HFFc6 (cell line): ENCODE results near the gene RPL35. TPM values are rescaled to one million over a fixed set of nuclear protein-coding genes. Genes with fewer than 3 reads are reported as not detected.

Source experiments
- DNase-seq: peaks from one replicate; pipeline ENCODE4 v3.0.0-alpha.2; 2018
- H3K27ac Mint-ChIP-seq: 2 replicates; pipeline ENCODE4 v1.8.0; 2020; ENCODE audit warnings: mild to moderate bottlenecking, mixed read lengths
- H3K27me3 Mint-ChIP-seq: 2 replicates; pipeline ENCODE4 v1.8.0; 2021; ENCODE audit warnings: mild to moderate bottlenecking, moderate library complexity, mixed read lengths; ENCODE audit not compliant: insufficient read depth
- H3K36me3 Mint-ChIP-seq: 2 replicates; pipeline ENCODE4 v1.8.0; 2021; ENCODE audit warnings: low read depth, mixed read lengths
- H3K4me1 Mint-ChIP-seq: 2 replicates; pipeline ENCODE4 v1.8.0; 2020; ENCODE audit warnings: low read depth, mixed read lengths
- H3K4me3 Mint-ChIP-seq: 2 replicates; pipeline ENCODE4 v1.8.0; 2020; ENCODE audit warnings: mild to moderate bottlenecking, moderate library complexity, mixed read lengths
- H3K9me3 Mint-ChIP-seq: 2 replicates; pipeline ENCODE4 v1.8.0; 2020; ENCODE audit warnings: mild to moderate bottlenecking, mixed read lengths
- total RNA-seq, 6 experiments: library from RNA; stranded (reverse); fragmentation: NEBNext Ultra II Directional; extraction: Animal tissue kit (Norgen Biotek cat#: 25700); gene quantifications; 2 replicates in 1 of 6; 3 replicates in 5 of 6; pipeline ENCODE4 v1.2.3, GENCODE V29; 2021
- TF ChIP-seq, protein P1 (sequence below): fragments of 200-600 bp; sonication (generic); IDR thresholded peaks from 2 replicates; pipeline ENCODE4 v1.5.0; 2021; ENCODE audit warnings: antibody characterized with exemption, mild to moderate bottlenecking

RPL35 gene
- total RNA-seq, 6 experiments from 2014 or later = 1,470 to 1,706 (median 1,550) TPM

DNA sequence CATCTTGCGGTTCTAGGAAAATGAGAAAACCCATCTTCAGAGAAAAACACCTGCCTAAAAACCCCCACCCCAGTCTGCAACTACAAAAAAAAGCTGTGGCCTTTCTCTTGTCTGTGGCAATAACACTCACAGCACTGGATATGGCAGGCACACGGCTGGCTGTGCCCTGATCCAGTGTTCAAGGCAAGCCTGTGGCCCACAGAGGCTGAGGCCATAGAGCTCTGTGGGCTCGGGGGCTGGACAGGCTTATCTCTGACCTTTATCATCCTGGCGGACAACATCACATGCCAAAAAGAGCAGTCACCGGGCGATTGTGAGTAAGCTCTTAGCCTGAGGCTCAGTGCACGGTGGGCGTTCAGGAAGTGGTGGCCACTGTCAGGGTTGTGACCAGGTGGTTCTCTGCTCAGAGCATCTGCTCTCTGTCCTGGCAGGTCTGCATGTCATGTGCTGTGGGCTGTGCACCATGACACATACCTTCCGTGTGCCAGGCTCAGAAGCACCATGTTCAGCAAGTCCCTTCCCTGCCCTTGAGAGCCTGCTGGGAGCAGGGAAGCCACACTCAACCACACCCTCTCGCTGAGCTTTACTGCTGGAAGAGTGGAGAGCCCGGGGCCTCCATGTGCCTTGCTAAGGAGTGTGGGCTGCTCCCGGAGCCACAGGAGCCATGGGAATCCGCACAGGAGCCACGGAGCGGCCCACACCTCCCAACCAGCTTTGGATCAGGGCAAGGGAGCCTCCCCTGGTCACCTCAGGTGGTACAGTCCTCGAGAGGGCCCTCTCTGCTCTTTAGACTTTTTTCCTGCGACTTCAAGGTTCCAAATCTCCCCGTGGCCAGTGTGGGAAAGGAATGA, 43.1 kb downstream of the RPL35 start:
- peaks cover 32% of the 10 kb centered on the region for H3K4me1 Mint-ChIP-seq
- H3K36me3 Mint-ChIP-seq = no peaks in the 10 kb centered on the region
- TF ChIP-seq, protein P1, sequence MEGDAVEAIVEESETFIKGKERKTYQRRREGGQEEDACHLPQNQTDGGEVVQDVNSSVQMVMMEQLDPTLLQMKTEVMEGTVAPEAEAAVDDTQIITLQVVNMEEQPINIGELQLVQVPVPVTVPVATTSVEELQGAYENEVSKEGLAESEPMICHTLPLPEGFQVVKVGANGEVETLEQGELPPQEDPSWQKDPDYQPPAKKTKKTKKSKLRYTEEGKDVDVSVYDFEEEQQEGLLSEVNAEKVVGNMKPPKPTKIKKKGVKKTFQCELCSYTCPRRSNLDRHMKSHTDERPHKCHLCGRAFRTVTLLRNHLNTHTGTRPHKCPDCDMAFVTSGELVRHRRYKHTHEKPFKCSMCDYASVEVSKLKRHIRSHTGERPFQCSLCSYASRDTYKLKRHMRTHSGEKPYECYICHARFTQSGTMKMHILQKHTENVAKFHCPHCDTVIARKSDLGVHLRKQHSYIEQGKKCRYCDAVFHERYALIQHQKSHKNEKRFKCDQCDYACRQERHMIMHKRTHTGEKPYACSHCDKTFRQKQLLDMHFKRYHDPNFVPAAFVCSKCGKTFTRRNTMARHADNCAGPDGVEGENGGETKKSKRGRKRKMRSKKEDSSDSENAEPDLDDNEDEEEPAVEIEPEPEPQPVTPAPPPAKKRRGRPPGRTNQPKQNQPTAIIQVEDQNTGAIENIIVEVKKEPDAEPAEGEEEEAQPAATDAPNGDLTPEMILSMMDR = 0 out of 2 replicates have a peak, but pooled peaks have one; percentile 13
- H3K27ac Mint-ChIP-seq = no peak overlapping the region; the same call in 1 of the 2 replicates
- peak; percentile 57 for DNase-seq
- no peaks in the 10 kb centered on the region for H3K9me3 Mint-ChIP-seq
- H3K27me3 Mint-ChIP-seq = peaks cover 9% of the 10 kb centered on the region
- H3K4me3 Mint-ChIP-seq = peak overlapping the region; percentile 41; the same call in 1 of the 2 replicates

DNA sequence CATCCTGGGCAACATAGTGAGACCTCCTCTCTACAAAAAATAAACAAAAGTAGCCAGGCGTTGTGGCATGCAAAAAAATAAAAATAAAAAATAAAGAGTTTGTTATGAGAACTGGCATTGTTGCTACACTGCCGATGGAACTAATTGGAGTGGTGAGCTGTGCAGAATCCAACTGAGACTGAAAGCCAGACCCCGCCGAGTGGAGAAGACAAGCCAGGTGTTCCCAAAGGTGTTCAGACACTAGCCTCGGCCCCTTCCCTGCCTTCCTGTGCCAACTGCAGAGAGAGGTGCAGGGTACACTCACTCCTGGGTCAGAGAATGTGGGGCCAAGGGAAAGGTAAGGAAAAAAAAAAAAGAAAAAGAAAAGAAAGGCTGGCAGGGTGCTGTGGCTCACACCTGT, 46.2 kb downstream of the RPL35 start:
- Mint-ChIP-seq H3K27me3 (peaks cover 6% of the 10 kb centered on the region), H3K27ac (no peak overlapping the region), H3K4me1 (peaks cover 57% of the 10 kb centered on the region), H3K36me3 (no peaks in the 10 kb centered on the region), H3K4me3 (no peak overlapping the region), H3K9me3 (no peaks in the 10 kb centered on the region)
- DNase-seq = no peak
- TF ChIP-seq, protein P1 = no peak

DNA sequence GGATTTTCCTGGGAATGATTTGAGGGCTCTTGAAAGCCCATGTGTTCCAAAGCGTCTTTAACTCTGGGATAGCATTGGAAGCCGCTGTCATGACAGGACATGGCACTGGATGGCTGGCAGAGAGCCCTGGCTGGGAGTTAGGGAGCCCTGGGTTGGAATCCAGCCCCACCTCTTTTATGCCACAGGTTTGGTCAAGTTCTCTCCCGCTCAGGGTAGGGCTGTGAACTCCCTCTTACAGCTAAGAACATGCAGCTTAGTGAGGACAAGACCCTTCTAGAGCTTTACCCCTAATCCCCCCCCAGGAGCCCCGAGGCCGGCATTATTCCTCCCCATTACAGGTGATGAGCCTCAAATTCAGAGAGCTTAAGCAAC, 47.6 kb downstream of the RPL35 start:
- Mint-ChIP-seq H3K36me3 (no peaks in the 10 kb centered on the region), H3K4me3 (no peak overlapping the region), H3K4me1 (peaks cover 59% of the 10 kb centered on the region), H3K9me3 (no peaks in the 10 kb centered on the region), H3K27ac (no peak overlapping the region), H3K27me3 (peaks cover 6% of the 10 kb centered on the region)
- DNase-seq = no peak
- TF ChIP-seq, protein P1 = no peak

DNA sequence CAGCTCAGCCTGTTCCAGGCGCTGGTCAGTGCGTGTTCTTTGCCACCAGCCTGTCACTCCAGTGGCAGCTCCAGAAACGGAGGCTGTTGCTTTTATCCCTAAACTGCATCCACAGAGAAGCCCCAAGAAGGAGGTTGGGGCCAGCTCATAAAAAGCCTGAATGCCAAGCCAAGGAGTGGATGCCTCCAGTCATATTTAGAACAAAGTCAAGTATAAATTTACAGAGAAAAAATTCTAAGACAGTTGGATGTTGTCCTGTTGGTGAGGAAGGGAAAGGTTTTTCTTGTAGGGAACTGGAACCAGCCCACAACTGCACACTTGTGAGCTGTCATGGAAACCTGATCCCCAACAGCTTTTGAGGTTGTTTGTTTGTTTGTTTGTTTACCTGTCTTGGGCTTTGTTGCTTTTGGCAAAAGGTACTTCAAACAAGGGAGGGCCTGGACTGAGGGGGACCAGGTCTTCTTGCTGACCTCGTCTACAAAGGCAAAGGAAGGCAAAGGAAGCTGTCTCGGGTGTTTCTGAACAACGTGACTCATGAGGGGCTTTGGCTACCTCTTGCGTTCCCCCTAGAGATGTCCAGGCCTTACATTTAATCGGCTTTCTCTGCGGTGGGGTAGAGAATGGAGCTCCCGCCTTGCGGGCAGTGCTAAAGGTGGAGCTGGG, 48.1 kb downstream of the RPL35 start:
- Mint-ChIP-seq H3K4me3 (no peak overlapping the region), H3K27me3 (peaks cover 6% of the 10 kb centered on the region), H3K36me3 (no peaks in the 10 kb centered on the region), H3K4me1 (peaks cover 53% of the 10 kb centered on the region), H3K27ac (peak overlapping the region; percentile 92; the same call in 1 of the 2 replicates), H3K9me3 (no peaks in the 10 kb centered on the region)
- TF ChIP-seq, protein P1 = no peak
- DNase-seq = peak; percentile 40

DNA sequence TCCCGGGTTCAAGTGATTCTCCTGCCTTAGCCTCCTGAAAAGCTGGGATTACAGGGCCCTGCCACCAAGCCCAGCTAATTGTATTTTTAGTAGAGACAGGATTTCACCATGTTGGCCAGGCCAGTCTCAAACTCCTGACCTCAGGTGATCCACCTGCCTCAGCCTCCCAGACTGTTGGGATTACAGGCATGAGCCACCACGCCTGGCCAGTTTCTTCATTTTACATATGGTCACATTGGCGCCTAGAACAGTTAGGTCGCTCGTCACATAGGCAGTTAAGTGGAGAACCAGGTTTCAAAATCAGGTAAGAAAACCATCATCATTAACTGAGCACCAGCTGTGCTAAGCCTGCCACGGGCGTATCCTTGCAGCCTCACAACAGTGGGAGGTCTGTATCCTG, 48.7 kb downstream of the RPL35 start:
- TF ChIP-seq, protein P1 = no peak
- no peak for DNase-seq
- Mint-ChIP-seq H3K4me3 (no peak overlapping the region; the same call in 1 of the 2 replicates), H3K27ac (peak overlapping the region; percentile 92), H3K36me3 (no peaks in the 10 kb centered on the region), H3K27me3 (peaks cover 6% of the 10 kb centered on the region), H3K4me1 (peaks cover 47% of the 10 kb centered on the region), H3K9me3 (no peaks in the 10 kb centered on the region)
